ENCODE results near the gene ADAMTS3.

ADAMTS3 gene

DNA sequence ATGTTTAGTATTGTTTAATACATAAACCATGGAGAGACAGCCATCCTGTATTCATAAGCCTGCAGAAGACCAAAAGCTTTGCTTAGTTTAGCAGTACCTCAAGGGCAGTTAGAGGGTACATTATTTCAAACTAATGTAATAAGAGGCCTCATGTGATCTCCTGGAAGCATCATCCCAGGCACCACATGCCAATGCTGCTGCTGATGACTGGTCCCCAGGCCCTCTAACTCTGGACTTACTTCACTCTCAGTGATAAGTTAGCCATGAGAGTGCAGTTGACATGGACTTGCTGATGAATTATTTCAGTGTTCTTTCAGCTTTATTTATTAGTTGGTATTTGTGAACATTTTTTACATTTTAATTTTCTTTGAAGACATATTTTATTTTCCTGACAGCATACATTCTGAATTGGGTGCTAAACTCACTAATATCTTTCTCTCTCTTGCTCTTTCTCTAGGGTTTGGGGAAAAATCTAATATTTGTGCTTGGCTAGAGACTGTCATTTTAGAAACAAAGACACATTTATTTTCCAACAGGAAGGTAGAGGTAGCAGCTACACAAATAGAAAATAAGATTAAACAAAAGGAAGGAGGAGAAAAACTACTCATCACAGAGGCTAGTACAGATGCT lies 329.4 kb downstream of the ADAMTS3 start:
- in situ Hi-C loops (cut with HindIII; ENCODE audit: low sequenced_read_pairs) = no loop called here
- TF ChIP-seq, protein P1, sequence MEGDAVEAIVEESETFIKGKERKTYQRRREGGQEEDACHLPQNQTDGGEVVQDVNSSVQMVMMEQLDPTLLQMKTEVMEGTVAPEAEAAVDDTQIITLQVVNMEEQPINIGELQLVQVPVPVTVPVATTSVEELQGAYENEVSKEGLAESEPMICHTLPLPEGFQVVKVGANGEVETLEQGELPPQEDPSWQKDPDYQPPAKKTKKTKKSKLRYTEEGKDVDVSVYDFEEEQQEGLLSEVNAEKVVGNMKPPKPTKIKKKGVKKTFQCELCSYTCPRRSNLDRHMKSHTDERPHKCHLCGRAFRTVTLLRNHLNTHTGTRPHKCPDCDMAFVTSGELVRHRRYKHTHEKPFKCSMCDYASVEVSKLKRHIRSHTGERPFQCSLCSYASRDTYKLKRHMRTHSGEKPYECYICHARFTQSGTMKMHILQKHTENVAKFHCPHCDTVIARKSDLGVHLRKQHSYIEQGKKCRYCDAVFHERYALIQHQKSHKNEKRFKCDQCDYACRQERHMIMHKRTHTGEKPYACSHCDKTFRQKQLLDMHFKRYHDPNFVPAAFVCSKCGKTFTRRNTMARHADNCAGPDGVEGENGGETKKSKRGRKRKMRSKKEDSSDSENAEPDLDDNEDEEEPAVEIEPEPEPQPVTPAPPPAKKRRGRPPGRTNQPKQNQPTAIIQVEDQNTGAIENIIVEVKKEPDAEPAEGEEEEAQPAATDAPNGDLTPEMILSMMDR (IDR thresholded peaks at IDR 0.05; ENCODE audit: low read depth, low read length) = no peak
- no peak for DNase-seq (ENCODE audit: low read depth, low spot score)
- H3K4me3 ChIP-seq (ENCODE audit: low read depth, low read length) = no peak overlapping the region
